ENCODE results near the gene PHF3. TPM values are rescaled to one million over a fixed set of nuclear protein-coding genes. Genes with fewer than 3 reads are reported as not detected.
"Not testable (repeated sequence)": the region's sequence is repeated elsewhere in the genome, so short reads cannot be mapped to it uniquely, and the experiment has no call there.

Gene PHF3
- total and polyA plus RNA-seq, 4 donors: 8.3 to 137 (median 25.2) TPM

GRCh38 chr6:63744810-63745209, 109.2 kb downstream of the PHF3 start:
- no peak overlapping the region for H3K27ac ChIP-seq (ENCODE audit: low read depth in 1 of 2, low read length in 1 of 2)
- H3K9me3 ChIP-seq (ENCODE audit: control insufficient read depth in 4 of 4, insufficient read depth in 3 of 4, low read length in 3 of 4): no peaks in the 10 kb centered on the region
- H3K4me1 ChIP-seq (ENCODE audit: control insufficient read depth in 5 of 5, insufficient read depth in 5 of 5, low read length in 5 of 5): no peaks in the 10 kb centered on the region
- H3K9ac ChIP-seq (ENCODE audit: insufficient read depth in 1 of 2, low read length in 2 of 2): no peak overlapping the region
- ATAC-seq (ENCODE audit: insufficient read depth, low FRiP score) (no peak), DNase-seq (no peak)
- WGBS, 2 donors: 87 to 91% methylated on average over 4 of the region's 4 CpGs
- H3K36me3 ChIP-seq (ENCODE audit: control insufficient read depth in 4 of 4, insufficient read depth in 4 of 4, low read length in 4 of 4): no peaks in the 10 kb centered on the region
- TF ChIP-seq, protein P1, sequence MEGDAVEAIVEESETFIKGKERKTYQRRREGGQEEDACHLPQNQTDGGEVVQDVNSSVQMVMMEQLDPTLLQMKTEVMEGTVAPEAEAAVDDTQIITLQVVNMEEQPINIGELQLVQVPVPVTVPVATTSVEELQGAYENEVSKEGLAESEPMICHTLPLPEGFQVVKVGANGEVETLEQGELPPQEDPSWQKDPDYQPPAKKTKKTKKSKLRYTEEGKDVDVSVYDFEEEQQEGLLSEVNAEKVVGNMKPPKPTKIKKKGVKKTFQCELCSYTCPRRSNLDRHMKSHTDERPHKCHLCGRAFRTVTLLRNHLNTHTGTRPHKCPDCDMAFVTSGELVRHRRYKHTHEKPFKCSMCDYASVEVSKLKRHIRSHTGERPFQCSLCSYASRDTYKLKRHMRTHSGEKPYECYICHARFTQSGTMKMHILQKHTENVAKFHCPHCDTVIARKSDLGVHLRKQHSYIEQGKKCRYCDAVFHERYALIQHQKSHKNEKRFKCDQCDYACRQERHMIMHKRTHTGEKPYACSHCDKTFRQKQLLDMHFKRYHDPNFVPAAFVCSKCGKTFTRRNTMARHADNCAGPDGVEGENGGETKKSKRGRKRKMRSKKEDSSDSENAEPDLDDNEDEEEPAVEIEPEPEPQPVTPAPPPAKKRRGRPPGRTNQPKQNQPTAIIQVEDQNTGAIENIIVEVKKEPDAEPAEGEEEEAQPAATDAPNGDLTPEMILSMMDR (IDR thresholded peaks at IDR 0.05; ENCODE audit: control extremely low read depth, extremely low read depth): no peak
- H3K27me3 ChIP-seq (ENCODE audit: control insufficient read depth in 3 of 3, insufficient read depth in 3 of 3, low read length in 2 of 3): no peaks in the 10 kb centered on the region
- H3K4me3 ChIP-seq: no peak overlapping the region

DNA sequence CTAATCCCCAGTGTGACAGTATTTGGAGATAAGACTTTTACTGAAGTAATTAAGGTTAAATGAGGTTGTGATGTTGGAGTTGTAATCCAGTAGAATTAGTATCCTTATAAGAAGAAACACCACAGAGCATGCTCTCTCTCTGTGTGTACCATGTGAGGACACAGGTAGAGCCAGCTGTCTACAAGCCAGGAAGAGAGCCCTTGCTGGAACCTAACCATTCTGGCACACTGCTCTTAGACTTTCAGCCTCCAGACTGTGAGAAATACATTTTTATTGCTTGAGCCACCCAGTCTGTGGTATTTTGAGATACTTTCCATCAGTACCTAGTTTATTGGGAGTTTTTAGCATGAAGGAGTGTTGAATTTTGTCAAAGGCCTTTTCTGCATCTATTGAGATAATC, 110.2 kb downstream of the PHF3 start:
- Histone ChIP-seq H3K27me3 (ENCODE audit: control insufficient read depth in 3 of 3, insufficient read depth in 3 of 3, low read length in 2 of 3) (no peaks in the 10 kb centered on the region), H3K9ac (ENCODE audit: insufficient read depth in 1 of 2, low read length in 2 of 2) (no peak overlapping the region), H3K36me3 (ENCODE audit: control insufficient read depth in 4 of 4, insufficient read depth in 4 of 4, low read length in 4 of 4) (no peaks in the 10 kb centered on the region), H3K9me3 (ENCODE audit: control insufficient read depth in 4 of 4, insufficient read depth in 3 of 4, low read length in 3 of 4) (no peaks in the 10 kb centered on the region), H3K27ac (ENCODE audit: low read depth in 1 of 2, low read length in 1 of 2) (no peak overlapping the region), H3K4me1 (ENCODE audit: control insufficient read depth in 5 of 5, insufficient read depth in 5 of 5, low read length in 5 of 5) (no peaks in the 10 kb centered on the region), H3K4me3 (no peak overlapping the region)
- TF ChIP-seq, protein P1 (IDR thresholded peaks at IDR 0.05; ENCODE audit: control extremely low read depth, extremely low read depth): no peak
- no peak for DNase-seq
- ATAC-seq (ENCODE audit: insufficient read depth, low FRiP score): no peak

DNA sequence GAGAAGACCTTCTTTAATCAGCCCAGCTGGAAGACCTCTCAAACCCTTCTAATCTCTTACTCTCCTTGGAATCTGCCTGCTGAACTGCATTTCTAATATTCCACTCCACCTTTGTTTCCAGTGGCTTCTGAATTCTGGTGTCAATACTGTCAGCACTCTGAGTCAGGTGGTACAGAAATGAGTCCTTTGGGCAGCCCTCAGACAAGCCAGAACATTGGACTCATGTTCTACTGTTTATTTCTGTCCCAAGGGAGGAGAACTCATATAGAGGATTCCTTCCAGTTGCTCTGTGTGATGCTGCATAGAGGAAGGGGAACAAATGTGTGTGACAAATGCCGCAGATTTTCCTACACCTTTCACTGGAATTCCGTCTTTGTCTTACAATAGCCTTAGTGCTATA, 114.8 kb downstream of the PHF3 start:
- 95 to 96% methylated on average over 2 of the region's 2 CpGs for WGBS, 2 donors
- H3K27me3 ChIP-seq (ENCODE audit: control insufficient read depth in 3 of 3, insufficient read depth in 3 of 3, low read length in 2 of 3): no peaks in the 10 kb centered on the region
- H3K36me3 ChIP-seq (ENCODE audit: control insufficient read depth in 4 of 4, insufficient read depth in 4 of 4, low read length in 4 of 4): no peaks in the 10 kb centered on the region
- DNase-seq (no peak), ATAC-seq (ENCODE audit: insufficient read depth, low FRiP score) (no peak)
- H3K27ac ChIP-seq (ENCODE audit: low read depth in 1 of 2, low read length in 1 of 2): no peak overlapping the region
- H3K9me3 ChIP-seq (ENCODE audit: control insufficient read depth in 4 of 4, insufficient read depth in 3 of 4, low read length in 3 of 4): no peaks in the 10 kb centered on the region
- no peak overlapping the region for H3K4me3 ChIP-seq
- no peaks in the 10 kb centered on the region for H3K4me1 ChIP-seq (ENCODE audit: control insufficient read depth in 5 of 5, insufficient read depth in 5 of 5, low read length in 5 of 5)
- TF ChIP-seq, protein P1 (IDR thresholded peaks at IDR 0.05; ENCODE audit: control extremely low read depth, extremely low read depth): no peak
- H3K9ac ChIP-seq (ENCODE audit: insufficient read depth in 1 of 2, low read length in 2 of 2): no peak overlapping the region

GRCh38 chr6:63757275-63757674, 121.7 kb downstream of the PHF3 start:
- not testable (repeated sequence) for H3K36me3 ChIP-seq (ENCODE audit: control insufficient read depth in 4 of 4, insufficient read depth in 4 of 4, low read length in 4 of 4); H3K27me3 ChIP-seq (ENCODE audit: control insufficient read depth in 3 of 3, insufficient read depth in 3 of 3, low read length in 2 of 3); H3K27ac ChIP-seq (ENCODE audit: low read depth in 1 of 2, low read length in 1 of 2); ATAC-seq (ENCODE audit: insufficient read depth, low FRiP score); H3K9me3 ChIP-seq (ENCODE audit: control insufficient read depth in 4 of 4, insufficient read depth in 3 of 4, low read length in 3 of 4); H3K4me1 ChIP-seq (ENCODE audit: control insufficient read depth in 5 of 5, insufficient read depth in 5 of 5, low read length in 5 of 5); DNase-seq; H3K4me3 ChIP-seq; H3K9ac ChIP-seq (ENCODE audit: insufficient read depth in 1 of 2, low read length in 2 of 2)

All from lung (tissue), 12 donors.